ENCODE results near the gene RPN2.

DNA sequence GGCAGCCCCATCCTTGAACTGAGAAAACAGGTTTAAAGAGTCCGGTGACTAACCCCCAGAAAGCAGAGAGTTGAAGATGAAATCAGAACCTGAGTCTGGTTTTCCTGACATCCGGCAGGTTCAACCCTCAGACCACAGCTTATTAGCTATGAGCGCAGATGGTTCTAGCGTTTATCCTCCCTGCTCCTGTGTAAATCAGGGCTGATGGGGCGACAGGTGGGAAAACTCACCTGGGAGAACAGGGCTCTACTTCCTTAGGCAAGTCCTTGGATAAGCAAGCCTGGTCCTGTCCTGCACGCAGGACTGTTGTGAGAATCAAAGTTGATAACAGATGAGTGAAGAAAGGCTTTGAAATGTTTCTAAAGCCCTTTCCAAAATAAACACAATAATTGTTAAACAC lies 51.1 kb downstream of the RPN2 start:
- TF ChIP-seq EP300 (IDR thresholded peaks at IDR 0.05): no peak
- TF ChIP-seq, protein P1, sequence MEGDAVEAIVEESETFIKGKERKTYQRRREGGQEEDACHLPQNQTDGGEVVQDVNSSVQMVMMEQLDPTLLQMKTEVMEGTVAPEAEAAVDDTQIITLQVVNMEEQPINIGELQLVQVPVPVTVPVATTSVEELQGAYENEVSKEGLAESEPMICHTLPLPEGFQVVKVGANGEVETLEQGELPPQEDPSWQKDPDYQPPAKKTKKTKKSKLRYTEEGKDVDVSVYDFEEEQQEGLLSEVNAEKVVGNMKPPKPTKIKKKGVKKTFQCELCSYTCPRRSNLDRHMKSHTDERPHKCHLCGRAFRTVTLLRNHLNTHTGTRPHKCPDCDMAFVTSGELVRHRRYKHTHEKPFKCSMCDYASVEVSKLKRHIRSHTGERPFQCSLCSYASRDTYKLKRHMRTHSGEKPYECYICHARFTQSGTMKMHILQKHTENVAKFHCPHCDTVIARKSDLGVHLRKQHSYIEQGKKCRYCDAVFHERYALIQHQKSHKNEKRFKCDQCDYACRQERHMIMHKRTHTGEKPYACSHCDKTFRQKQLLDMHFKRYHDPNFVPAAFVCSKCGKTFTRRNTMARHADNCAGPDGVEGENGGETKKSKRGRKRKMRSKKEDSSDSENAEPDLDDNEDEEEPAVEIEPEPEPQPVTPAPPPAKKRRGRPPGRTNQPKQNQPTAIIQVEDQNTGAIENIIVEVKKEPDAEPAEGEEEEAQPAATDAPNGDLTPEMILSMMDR (IDR thresholded peaks at IDR 0.05): no peak
- TF ChIP-seq POLR2A (IDR thresholded peaks at IDR 0.05; ENCODE audit: low read depth): no peak
